Gastrocnemius medialis (tissue), 4 donors: ENCODE measurements around the gene MIPEP.

Experiments used
- CTCF ChIP-seq, 5 experiments: fragments of 450-650 bp in 3 of 5; fragments of 200-600 bp in 2 of 5; sonication (generic) in 2 of 5; IDR thresholded peaks in 4 of 5; conservative IDR thresholded peaks in 1 of 5; 1 replicate in 4 of 5; 2 replicates in 1 of 5; pipeline ENCODE4 v1.5.1; 2016 to 2019; ENCODE audit warnings: antibody characterized with exemption in 5 of 5, mild to moderate bottlenecking in 3 of 5, moderate library complexity in 3 of 5
- POLR2A ChIP-seq, 2 donors: fragments of 450-650 bp; IDR thresholded peaks; one replicate each; pipeline ENCODE4 v1.6.1; 2017; ENCODE audit warnings: antibody characterized with exemption in 2 of 2, mild to moderate bottlenecking in 2 of 2, moderate library complexity in 2 of 2

GRCh38 chr13:23748109-23748990, 140.8 kb downstream of the MIPEP start:
- no peak for TF ChIP-seq CTCF (IDR thresholded peaks at IDR 0.05 in 4 of 5, conservative IDR thresholded peaks at IDR 0.05 in 1 of 5)
- TF ChIP-seq POLR2A (IDR thresholded peaks at IDR 0.05): no peak
